Forelimb muscle (tissue), 1 donor: Measurements from ENCODE around the gene PLEKHS1. TPM values are rescaled to one million over a fixed set of nuclear protein-coding genes. Genes with fewer than 3 reads are reported as not detected.
"Not testable (repeated sequence)": the region's sequence is repeated elsewhere in the genome, so short reads cannot be mapped to it uniquely, and the experiment has no call there.

Experiments used
- DNase-seq: peaks from one replicate; pipeline ENCODE4 v3.0.0-alpha.2; 2013; ENCODE audit warnings: low read depth
- polyA plus RNA-seq: library from polyadenylated mRNA; unstranded; fragments of 120-200 nt; gene quantifications from one replicate; pipeline ENCODE4 v1.2.1, GENCODE V29; 2013; ENCODE audit not compliant: insufficient read length

Gene PLEKHS1
- polyA plus RNA-seq, 1 donor = 0.05 TPM

GRCh38 chr10:113740850-113741249 lies 10.6 kb upstream of the PLEKHS1 start:
- DNase-seq = no peak

GRCh38 chr10:113742466-113742865 lies 9.0 kb upstream of the PLEKHS1 start:
- DNase-seq = no peak

GRCh38 chr10:113743594-113743993 lies 7.9 kb upstream of the PLEKHS1 start:
- DNase-seq = no peak

- DNase-seq = no peak
Measured at GRCh38 chr10:113745374-113745773, 6.1 kb upstream of the PLEKHS1 start.

GRCh38 chr10:113746217-113746957 lies 5.1 kb upstream of the PLEKHS1 start:
- DNase-seq = no peak

GRCh38 chr10:113752553-113752952 lies 1.1 kb downstream of the PLEKHS1 start:
- DNase-seq = no peak

GRCh38 chr10:113753020-113753692 lies 1.7 kb downstream of the PLEKHS1 start:
- DNase-seq = no peak

- DNase-seq = no peak
Measured at GRCh38 chr10:113754125-113754524, 2.6 kb downstream of the PLEKHS1 start.

GRCh38 chr10:113754768-113755167 lies 3.3 kb downstream of the PLEKHS1 start:
- DNase-seq = no peak

- no peak for DNase-seq
Measured at GRCh38 chr10:113756940-113757543, 5.6 kb downstream of the PLEKHS1 start.

- DNase-seq = no peak
Measured at GRCh38 chr10:113762083-113762482, 10.6 kb downstream of the PLEKHS1 start.

- DNase-seq = no peak
Measured at GRCh38 chr10:113764582-113764981, 13.1 kb downstream of the PLEKHS1 start.

- no peak for DNase-seq
Measured at GRCh38 chr10:113765910-113766309, 14.4 kb downstream of the PLEKHS1 start.

GRCh38 chr10:113767222-113767621 lies 15.7 kb downstream of the PLEKHS1 start:
- DNase-seq = no peak

- no peak for DNase-seq
Measured at GRCh38 chr10:113770346-113770745, 18.9 kb downstream of the PLEKHS1 start.

- DNase-seq = not testable (repeated sequence)
Measured at GRCh38 chr10:113771131-113771530, 19.6 kb downstream of the PLEKHS1 start.

GRCh38 chr10:113775686-113776294 lies 24.3 kb downstream of the PLEKHS1 start:
- no peak for DNase-seq

GRCh38 chr10:113776553-113776952 lies 25.1 kb downstream of the PLEKHS1 start:
- DNase-seq = no peak

- no peak for DNase-seq
Measured at GRCh38 chr10:113780681-113781250, 29.3 kb downstream of the PLEKHS1 start.

- DNase-seq = no peak
Measured at GRCh38 chr10:113782367-113782766, 30.9 kb downstream of the PLEKHS1 start.

- DNase-seq = no peak
Measured at GRCh38 chr10:113782986-113783704, 31.7 kb downstream of the PLEKHS1 start.
